GM19372 (cell line): ENCODE data around the gene BHLHE23.

Experiments used
- ATAC-seq: cut with Tn5 transposase; IDR thresholded peaks from one replicate; pipeline ENCODE4 v1.9.1; 2021; ENCODE audit warnings: mild to moderate bottlenecking, low read depth, moderate library complexity; ENCODE audit not compliant: unreplicated experiment

The BHLHE23 gene

DNA sequence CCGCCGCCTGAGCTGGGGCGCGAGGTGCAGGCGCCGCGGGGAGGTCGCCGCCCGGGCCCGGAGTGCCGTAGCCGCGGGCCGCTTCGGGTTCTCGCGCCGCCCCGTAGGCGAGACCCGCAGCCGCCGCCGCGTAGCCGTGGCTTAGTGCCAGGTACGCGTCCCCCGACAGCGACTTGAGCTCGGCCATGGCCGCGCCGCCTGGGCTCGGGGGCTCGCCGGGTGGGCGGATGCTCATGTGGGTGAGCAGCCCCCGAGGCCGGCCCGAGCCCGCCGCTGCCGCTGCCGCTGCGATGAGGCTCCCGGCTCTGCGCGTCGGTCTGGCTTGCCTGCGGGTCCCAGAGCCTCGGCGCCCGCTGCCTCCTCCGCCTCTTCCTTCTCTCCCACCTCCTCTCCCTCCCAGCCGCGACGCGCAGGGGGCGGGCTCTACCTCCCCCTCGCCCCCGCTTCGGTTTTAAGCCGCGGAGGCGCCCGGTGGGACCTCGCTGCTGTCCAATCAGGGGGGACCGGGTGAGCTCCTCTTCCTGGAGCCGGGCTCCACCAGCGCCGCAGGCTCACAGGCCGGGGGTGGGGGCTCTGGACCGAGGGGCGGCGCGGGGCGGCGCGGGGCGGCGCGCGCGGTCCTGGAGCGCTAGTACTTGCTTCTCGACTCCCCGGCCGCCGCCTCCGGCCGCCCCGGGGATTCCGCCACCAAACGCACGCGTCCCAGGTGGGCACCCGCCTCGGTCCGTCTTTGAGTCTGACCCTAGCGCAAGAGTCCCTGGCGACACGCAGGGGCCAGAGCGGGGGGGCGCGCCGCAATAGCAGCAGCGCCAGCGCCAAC, at the start of gene BHLHE23:
Gene BHLHE23, minus strand, starts transcription at position 425 of the 820 bp plus-strand sequence. Its CDS starts 190 bp downstream, at position 235.
- ATAC-seq = no peak

DNA sequence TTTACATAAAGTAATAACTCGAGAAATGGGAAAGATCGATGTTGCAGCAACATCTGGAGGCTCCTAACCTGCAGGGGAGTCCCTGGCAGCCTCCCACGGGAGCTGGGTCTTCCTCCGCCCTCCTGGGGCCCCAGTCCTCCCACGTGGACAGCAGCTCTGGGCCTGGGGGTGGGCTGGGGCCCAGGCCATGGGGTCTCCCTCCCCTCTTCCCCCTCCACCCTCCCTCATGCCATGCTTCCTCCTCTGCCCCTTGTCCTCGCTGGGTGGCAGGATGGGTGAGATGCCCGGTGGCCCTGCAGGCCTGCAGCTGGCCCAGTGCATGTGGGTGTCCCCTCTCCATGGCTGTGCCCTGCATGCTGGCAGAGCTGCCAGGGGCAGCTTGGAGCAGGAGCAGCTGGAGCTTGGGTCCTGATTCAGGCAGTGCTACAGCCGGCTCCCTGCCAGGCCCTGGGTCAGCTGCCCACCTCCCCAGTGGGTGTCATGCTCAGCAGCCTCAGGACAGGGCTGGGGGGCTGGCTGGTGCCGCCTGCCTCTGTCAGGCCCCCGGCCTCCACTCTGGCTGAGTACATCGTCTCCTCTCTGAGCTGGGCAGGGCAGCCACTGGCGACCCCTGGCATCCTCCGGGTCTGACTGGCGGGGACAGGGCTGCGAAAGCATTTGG, 48.9 kb upstream of the BHLHE23 start:
- ATAC-seq = no peak

- no peak for ATAC-seq
These were observed 48.0 kb upstream of the BHLHE23 start for GRCh38 chr20:63054681-63055240.

DNA sequence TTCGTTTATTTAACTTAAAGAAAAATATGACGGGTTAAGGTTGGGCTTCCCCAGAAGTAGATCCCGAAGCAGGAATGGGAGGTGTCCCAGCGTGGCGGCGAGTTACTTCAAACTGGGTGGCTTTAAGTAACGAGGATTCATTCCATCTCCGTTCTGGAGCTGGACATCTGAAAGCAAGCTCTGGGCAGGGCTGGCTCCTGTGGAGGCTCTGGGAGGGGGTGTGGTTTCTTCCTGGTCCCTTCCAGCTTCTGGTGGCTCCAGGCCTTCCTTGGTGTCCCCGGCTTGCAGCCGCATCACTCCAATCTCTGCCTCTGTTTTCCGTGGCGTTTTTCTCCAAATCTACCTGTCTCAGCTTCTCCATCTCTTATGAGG, 47.3 kb upstream of the BHLHE23 start:
- no peak for ATAC-seq

DNA sequence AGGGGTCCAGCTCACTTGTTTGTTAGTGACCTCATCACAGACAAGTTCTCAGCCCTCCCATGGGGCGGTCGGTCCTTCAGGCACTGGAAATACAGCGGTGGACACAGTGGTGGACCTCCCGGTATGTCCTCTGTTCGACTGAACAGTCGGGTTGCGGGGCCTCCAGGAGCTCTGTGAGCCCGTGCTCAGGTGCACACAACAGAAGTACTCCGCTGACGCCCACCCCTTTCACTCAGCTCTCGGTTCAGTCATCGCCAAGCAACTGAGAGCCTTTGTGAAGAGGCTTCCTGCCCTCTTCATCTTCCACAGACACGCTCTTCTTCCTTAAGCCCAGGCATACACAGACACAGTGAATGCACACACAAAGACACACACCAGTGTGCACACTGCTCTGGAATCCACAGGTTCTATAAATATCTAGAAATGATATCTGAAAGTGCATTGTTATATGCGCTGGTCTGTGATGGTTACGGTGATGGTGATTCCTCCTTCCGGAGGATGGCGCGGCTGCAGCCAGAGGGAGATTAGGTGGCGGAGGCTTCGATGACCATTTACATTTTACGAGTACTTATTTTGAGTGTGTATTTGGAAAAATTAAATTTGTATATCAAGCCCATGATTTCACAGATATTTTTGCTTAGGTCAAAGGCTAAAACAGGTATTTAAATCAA, 46.8 kb upstream of the BHLHE23 start:
- no peak for ATAC-seq

DNA sequence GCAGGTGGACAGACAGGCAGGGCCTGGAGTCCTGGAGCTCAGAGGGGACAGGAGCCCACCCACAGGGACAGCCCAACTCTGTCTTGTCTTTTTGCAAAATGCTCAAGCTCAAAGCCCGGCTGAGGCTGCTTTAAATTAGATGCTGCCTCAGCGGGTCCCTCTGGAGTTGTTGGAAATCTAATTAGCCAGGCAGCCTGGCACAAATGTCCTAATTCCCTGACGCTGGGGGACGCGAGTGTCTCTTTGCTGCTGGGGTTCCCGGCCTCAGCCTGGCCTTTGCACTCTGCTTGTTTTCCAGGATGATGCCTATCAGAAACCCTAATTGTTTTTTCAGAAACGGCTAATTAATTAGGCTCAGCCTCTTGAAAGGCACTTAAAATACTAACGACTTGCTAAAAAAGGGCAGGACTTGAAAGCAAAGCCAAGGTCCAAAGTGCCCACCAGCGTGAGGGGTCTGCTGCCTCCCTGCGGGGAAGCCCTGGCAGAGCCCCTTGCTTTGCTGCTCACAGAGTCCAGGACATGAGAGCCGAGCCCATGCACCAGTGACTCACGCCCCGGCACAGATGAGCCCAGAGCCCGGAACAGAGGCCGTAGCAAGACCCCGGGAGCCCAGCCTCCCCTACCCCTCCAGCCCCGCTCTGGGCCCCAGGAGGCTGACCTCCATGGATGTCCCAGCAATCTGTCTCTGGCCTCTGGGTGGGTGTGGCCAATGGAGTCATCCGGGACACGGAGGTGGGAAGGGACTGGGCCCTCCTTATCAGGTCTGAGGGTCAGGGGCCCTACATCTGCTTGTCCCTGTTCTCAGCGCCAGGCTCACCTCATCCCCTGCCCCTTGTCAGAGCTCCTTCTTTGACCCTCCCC, 46.0 kb upstream of the BHLHE23 start:
- ATAC-seq = no peak

GRCh38 chr20:63051911-63052310, 45.1 kb upstream of the BHLHE23 start:
- no peak for ATAC-seq

DNA sequence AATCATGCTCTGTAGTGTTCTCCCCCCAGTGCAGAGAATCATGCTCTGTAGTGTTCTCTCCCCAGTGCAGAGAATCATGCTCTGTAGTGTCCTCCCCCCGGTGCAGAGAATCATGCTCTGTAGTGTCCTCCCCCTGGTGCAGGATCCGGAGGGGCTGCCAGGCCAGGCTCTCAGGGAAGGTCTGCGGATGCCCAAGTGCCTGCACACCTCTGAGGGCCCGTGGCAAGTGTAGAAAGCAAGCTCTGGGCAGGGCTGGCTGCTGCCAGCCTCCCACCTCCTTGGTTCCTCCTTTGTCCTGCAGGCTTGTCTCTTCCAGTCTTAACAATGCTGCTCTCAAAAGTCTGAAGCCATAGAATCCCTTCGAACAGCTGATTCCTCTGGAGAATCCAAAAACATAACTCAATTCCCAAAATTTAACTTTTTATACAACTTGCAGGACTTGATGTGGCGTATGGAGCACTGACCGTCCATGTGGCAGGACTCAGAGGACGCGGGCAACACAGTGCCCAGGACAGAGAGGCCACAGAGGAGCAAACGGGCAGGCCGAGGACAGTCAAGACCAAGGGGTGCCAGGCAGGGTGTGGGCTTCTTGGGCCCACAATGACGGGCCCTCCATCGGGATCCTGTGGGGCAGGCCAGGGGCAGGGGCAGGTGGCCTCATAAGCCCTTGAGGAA, 44.6 kb upstream of the BHLHE23 start:
- ATAC-seq = no peak

DNA sequence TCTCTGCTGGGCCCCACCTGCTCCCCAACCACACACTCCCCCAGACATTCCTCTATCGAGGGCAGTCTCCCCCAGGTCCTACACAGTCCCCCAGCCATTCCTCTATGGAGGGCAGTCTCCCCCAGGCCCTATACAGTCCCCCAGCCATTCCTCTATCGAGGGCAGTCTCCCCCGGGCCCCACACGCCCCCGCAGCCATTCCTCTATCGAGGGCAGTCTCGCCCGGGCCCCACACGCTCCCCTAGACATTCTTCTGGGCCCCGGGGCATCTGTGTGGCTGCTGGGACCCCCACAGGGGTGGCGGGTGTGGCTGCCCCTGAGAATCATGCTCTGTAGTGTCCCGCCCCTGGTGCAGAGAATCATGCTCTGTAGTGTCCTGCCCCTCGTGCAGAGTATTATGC, 43.6 kb upstream of the BHLHE23 start:
- no peak for ATAC-seq

DNA sequence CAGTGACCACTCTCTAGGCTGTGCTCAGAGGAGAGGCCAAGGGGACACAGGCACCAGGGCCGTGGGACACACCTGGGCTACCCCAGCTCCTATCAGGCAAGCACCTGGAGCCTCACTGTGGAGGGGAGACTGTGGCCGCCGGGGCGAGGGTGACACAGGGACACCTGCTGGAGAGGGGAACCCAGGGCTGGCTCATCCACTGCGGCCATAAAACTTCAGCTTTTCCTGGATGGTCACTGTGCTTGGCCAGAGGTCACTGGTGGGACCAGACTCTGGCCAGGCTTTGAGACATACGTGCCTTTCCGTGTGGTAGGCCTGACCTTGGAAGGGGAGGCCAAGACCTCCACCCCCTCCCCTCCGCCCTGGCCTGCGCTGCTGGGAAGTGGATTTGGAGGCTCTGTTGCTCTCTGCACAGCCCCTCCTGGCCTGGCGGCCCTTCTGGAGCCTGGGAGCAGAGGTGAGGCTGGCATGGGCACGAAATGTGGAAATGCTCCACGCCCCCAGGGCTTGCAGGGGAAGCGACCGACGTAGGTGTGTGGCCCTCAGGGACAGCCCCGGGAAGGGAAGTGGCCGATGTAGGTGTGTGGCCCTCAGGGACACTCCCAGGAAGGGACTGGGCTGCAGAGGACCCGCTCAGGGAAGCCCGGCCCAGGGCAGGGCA, 42.9 kb upstream of the BHLHE23 start:
- ATAC-seq = no peak

DNA sequence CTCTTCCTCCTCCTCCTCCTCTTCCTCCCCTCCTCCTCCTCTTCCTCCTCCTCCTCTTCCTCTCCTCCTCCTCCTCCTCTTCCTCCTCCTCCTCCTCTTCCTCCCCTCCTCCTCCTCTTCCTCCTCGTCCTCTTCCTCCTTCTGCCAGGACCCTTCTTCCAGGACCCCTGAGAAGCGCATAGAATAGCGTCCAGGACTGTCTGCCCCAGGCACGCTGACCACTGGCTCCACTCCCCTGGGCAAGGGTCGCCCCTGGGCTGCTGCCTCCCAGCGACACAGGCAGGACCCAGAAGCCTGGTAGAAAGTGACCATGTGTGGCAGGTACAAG, 42.4 kb upstream of the BHLHE23 start:
- ATAC-seq = no peak

GRCh38 chr20:63048516-63049190, 41.9 kb upstream of the BHLHE23 start:
- no peak for ATAC-seq

DNA sequence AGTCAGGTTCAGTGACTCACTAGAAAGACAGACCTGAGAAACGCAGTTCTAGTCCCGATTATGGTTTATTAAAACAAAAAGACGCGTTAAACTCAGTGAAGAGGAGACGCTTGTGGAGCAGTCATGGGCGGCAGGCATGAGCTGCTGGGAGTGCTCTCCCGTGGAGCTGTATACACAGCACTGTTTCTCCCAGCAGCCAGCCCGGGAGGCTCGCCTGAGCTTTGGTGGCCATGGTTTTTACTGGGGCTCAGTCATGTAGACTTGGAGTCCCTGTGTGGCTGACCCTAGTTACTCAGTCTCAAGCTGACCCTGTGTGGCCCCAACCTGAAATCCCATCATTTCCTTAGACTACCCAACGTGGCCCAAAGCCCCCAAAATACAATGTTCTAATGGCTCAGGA, 41.2 kb upstream of the BHLHE23 start:
- ATAC-seq = no peak

- no peak for ATAC-seq
These were observed 40.5 kb upstream of the BHLHE23 start for GRCh38 chr20:63047267-63047666.

DNA sequence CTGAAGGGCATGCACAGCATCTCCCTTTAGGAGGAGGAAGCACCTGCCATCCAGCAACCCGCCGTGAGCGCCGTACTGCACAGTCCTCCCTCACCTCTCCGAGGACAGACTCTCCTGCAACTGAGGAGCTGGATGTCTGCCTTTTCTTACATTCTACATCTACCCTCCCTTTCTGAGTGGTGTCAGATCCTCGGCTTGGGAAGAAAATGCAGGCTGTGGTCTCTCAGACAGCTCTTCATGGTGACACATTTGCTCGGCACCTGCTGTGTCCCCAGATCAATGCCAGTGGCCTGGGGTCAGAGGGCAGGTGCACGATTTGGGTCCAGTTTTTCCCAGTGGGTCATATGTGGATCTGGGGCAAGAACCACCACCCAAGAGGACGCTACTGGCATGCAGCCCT, 40.1 kb upstream of the BHLHE23 start:
- no peak for ATAC-seq

DNA sequence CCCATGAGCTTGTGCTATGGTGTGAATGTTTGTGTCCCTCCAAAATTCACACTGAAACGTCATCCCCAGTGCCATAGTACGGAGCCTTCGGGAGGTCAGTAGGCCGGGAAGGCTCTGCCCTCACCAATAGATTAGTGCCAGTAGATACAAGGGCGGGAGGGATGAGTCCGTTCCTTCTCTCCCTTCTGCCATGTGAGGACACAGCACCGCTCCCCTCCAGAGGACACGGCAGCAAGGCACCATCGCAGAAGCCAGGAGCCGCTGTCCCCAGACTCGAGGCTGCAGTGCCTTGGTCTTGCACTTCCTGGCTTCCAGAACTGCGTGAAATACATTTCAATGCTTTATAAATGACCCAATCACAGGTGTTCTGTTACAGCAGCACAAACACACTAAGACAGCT, 39.2 kb upstream of the BHLHE23 start:
- no peak for ATAC-seq

DNA sequence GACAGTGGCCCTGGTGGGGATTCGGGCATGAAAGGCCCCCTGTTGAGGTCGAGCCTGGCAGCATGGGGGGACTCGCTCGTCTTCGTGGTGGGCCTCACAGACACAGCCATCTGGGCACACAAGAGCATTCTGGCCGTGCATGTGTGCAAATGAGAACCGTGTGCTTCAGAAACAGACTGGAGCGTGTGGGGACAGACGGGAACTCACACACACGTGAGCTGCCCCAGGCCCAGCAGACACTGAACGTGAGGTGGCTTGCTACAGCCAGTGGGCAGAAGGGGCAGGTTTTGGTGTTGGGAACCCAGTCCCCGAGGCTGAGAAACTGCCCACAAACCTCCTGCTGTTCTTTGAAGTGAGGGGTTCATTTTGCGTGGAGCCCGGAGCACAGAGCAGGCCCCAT, 38.6 kb upstream of the BHLHE23 start:
- ATAC-seq = no peak

- no peak for ATAC-seq
These were observed 37.8 kb upstream of the BHLHE23 start for GRCh38 chr20:63044605-63045004.

GRCh38 chr20:63044204-63044600, 37.4 kb upstream of the BHLHE23 start:
- ATAC-seq = no peak
